ENCODE results near the gene PLEKHG1. TPM values are rescaled to one million over a fixed set of nuclear protein-coding genes. Genes with fewer than 3 reads are reported as not detected.

The PLEKHG1 gene
- total and polyA plus RNA-seq, 2 experiments from 2014 or later, result 0.89 to 2.5 TPM

GRCh38 chr6:150638267-150638666 lies 38.6 kb downstream of the PLEKHG1 start:
- H3K4me2 ChIP-seq, result no peak overlapping the region
- Mint-ChIP-seq H3K4me3 (no peak overlapping the region), H3K4me1 (peaks cover 11% of the 10 kb centered on the region), H3K9me3 (no peaks in the 10 kb centered on the region), H3K27me3 (ENCODE audit: insufficient read depth, low read depth, poor library complexity) (peaks cover 1% of the 10 kb centered on the region), H3K36me3 (ENCODE audit: low read depth) (no peaks in the 10 kb centered on the region), H3K27ac (no peak overlapping the region)
- H4K20me1 ChIP-seq (replicated peaks; ENCODE audit: insufficient read depth), result no peaks in the 10 kb centered on the region
- no peaks in the 10 kb centered on the region for H3K79me2 ChIP-seq (replicated peaks; ENCODE audit: insufficient read depth)
- no peaks in the 10 kb centered on the region for H3K9me2 ChIP-seq (ENCODE audit: insufficient read depth)
- H3K27me3 ChIP-seq (ENCODE audit: insufficient read depth), result no peaks in the 10 kb centered on the region
- no peak overlapping the region for H3K4me3 ChIP-seq
- H3K36me3 ChIP-seq (ENCODE audit: insufficient read depth), result no peaks in the 10 kb centered on the region
- no peak for ATAC-seq
- H3K4me1 ChIP-seq (ENCODE audit: insufficient read depth), result no peaks in the 10 kb centered on the region
- no peak overlapping the region for H2AFZ ChIP-seq
- H3K27ac ChIP-seq (ENCODE audit: low read depth), result no peak overlapping the region
- H3F3A ChIP-seq (replicated peaks; ENCODE audit: low read depth), result no peaks in the 10 kb centered on the region
- DNase-seq (ENCODE audit: low spot score), result no peak
- no peak for TF ChIP-seq ZNF114 (CRISPR knock-in tag; IDR thresholded peaks at IDR 0.05)
- no peak for TF ChIP-seq ETS1 (IDR thresholded peaks at IDR 0.05)
- no peak for TF ChIP-seq STAT1 (IDR thresholded peaks at IDR 0.05; ENCODE audit: unreplicated experiment)
- no peak for TF ChIP-seq REST (IDR thresholded peaks at IDR 0.05; ENCODE audit: unreplicated experiment)
- no peak for TF ChIP-seq ZNF331 (CRISPR knock-in tag; IDR thresholded peaks at IDR 0.05; ENCODE audit: low read depth)
- no peak for TF ChIP-seq NANOG (IDR thresholded peaks at IDR 0.05; ENCODE audit: borderline replicate concordance)
- no peak for TF ChIP-seq EZH2 (IDR thresholded peaks at IDR 0.05; ENCODE audit: low read depth, unreplicated experiment)
- no peak for TF ChIP-seq ZNF462 (CRISPR knock-in tag; IDR thresholded peaks at IDR 0.05)
- no peak for TF ChIP-seq JUNB (IDR thresholded peaks at IDR 0.05; ENCODE audit: unreplicated experiment)
- TF ChIP-seq EZH2phosphoT487 (IDR thresholded peaks at IDR 0.05; ENCODE audit: unreplicated experiment), result no peak
- no peak for TF ChIP-seq CREB1 (CRISPR knock-in tag; IDR thresholded peaks at IDR 0.05; ENCODE audit: low read depth)
- no peak for TF ChIP-seq POLR2AphosphoS5 (IDR thresholded peaks at IDR 0.05; ENCODE audit: low read depth)
- TF ChIP-seq CTCF (conservative IDR thresholded peaks at IDR 0.05; ENCODE audit: low read depth in 2 of 2), result no peak
